ENCODE measurements around the gene EEF1A2.

GRCh38 chr20:63531686-63532448 lies 33.0 kb upstream of the EEF1A2 start:
- TF ChIP-seq CTCF (IDR thresholded peaks at IDR 0.05; ENCODE audit: extremely low read depth in 1 of 2, insufficient read depth in 1 of 2, low read depth in 1 of 2, low read length in 2 of 2) (no peak), POLR2A (IDR thresholded peaks at IDR 0.05; ENCODE audit: low read depth, low read length) (no peak), EZH2 (IDR thresholded peaks at IDR 0.05; ENCODE audit: borderline replicate concordance, low read depth, low read length, severe bottlenecking) (no peak), POLR2AphosphoS5 (IDR thresholded peaks at IDR 0.05; ENCODE audit: insufficient read depth, low read depth, low read length) (no peak), FOS (IDR thresholded peaks at IDR 0.05; ENCODE audit: borderline replicate concordance, insufficient read depth, low read length) (no peak), MYC (IDR thresholded peaks at IDR 0.05; ENCODE audit: low read depth, low read length) (no peak)
- TF ChIP-seq, protein P1, sequence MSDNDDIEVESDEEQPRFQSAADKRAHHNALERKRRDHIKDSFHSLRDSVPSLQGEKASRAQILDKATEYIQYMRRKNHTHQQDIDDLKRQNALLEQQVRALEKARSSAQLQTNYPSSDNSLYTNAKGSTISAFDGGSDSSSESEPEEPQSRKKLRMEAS (IDR thresholded peaks at IDR 0.05; ENCODE audit: insufficient read depth, insufficient read length), result no peak

All from endothelial cell of umbilical vein (primary cell).